ENCODE results near the gene TMEM134. TPM values are rescaled to one million over a fixed set of nuclear protein-coding genes. Genes with fewer than 3 reads are reported as not detected.
A peak's percentile ranks its signal among the peaks of the same experiment; 100 is the strongest.

The TMEM134 gene
- total and polyA plus RNA-seq, 11 donors, result 67.0 to 146 (median 83.6) TPM

- Histone ChIP-seq H3K36me3 (peaks cover 0 to 59% (median 28%) of the 10 kb centered on the region in 9 donors), H3K9me3 (no peaks in the 10 kb centered on the region), H3K4me1 (peaks cover 5 to 36% (median 17%) of the 10 kb centered on the region in 12 donors), H3K4me3 (no peak overlapping the region), H3K27me3 (no peaks in the 10 kb centered on the region), H3K27ac (no peak overlapping the region)
- ATAC-seq (no peak), DNase-seq (no peak)
- intact Hi-C loops (cut with DNase I), result loop anchor here in 1 of 10 donors (5.0 kb wide), 1 partner anchor 79 kb away; no protein-coding TSS in a partner anchor
- WGBS, 4 donors, result 92 to 95% (median 94%) methylated on average over 9 of the region's 9 CpGs
- TF ChIP-seq CTCF (IDR thresholded peaks at IDR 0.05), result no peak
- no peak for TF ChIP-seq POLR2A (IDR thresholded peaks at IDR 0.05)
These were observed 32.0 kb upstream of the TMEM134 start for GRCh38 chr11:67500831-67501715.

- H3K4me3 ChIP-seq, result no peak overlapping the region
- TF ChIP-seq POLR2A (IDR thresholded peaks at IDR 0.05) (no peak), CTCF (IDR thresholded peaks at IDR 0.05) (no peak)
- H3K27me3 ChIP-seq, result no peaks in the 10 kb centered on the region
- intact Hi-C loops (cut with DNase I), result loop anchor here in 1 of 10 donors (5.0 kb wide), 1 partner anchor 78 kb away; no protein-coding TSS in a partner anchor
- no peak for ATAC-seq
- peaks cover 5 to 30% (median 10%) of the 10 kb centered on the region in 12 donors for H3K4me1 ChIP-seq
- H3K36me3 ChIP-seq, result peaks cover 0 to 65% (median 34%) of the 10 kb centered on the region in 9 donors
- no peaks in the 10 kb centered on the region for H3K9me3 ChIP-seq
- DNase-seq, result no peak
- 56 to 79% (median 76%) methylated on average over 1 of the region's 1 CpG for WGBS, 4 donors
- H3K27ac ChIP-seq, result no peak overlapping the region
These were observed 31.4 kb upstream of the TMEM134 start for GRCh38 chr11:67500484-67500821.

- no peak overlapping the region for H3K27ac ChIP-seq
- H3K36me3 ChIP-seq, result peaks cover 0 to 70% (median 39%) of the 10 kb centered on the region in 9 donors
- ATAC-seq (no peak), DNase-seq (no peak)
- H3K27me3 ChIP-seq, result no peaks in the 10 kb centered on the region
- peaks cover 4 to 25% (median 8%) of the 10 kb centered on the region in 12 donors for H3K4me1 ChIP-seq
- H3K9me3 ChIP-seq, result no peaks in the 10 kb centered on the region
- no peak overlapping the region for H3K4me3 ChIP-seq
- intact Hi-C loops (cut with DNase I), result loop anchor here in 1 of 10 donors (5.0 kb wide), 1 partner anchor 78 kb away; no protein-coding TSS in a partner anchor
- WGBS, 4 donors, result 86 to 96% (median 91%) methylated on average over 18 to 26 of the region's 26 CpGs
- TF ChIP-seq CTCF (IDR thresholded peaks at IDR 0.05) (no peak), POLR2A (IDR thresholded peaks at IDR 0.05) (no peak)
These were observed 30.9 kb upstream of the TMEM134 start for GRCh38 chr11:67499808-67500483.

- ATAC-seq (peak; percentile 30 to 88 (median 36)), DNase-seq (peak; percentile 52 to 75 (median 69))
- H3K27me3 ChIP-seq, result no peaks in the 10 kb centered on the region
- no peaks in the 10 kb centered on the region for H3K9me3 ChIP-seq
- H3K36me3 ChIP-seq, result peaks cover 0 to 82% (median 46%) of the 10 kb centered on the region in 9 donors
- H3K27ac ChIP-seq, result peak overlapping the region in 10 of 12 donors; percentile 29 to 69 (median 53)
- no peak overlapping the region for H3K4me3 ChIP-seq
- intact Hi-C loops (cut with DNase I), result no loop called here
- peaks cover 0 to 17% (median 4%) of the 10 kb centered on the region in 12 donors for H3K4me1 ChIP-seq
- WGBS, 4 donors, result 68 to 86% (median 79%) methylated on average over 12 to 21 of the region's 21 CpGs
- no peak for TF ChIP-seq CTCF (IDR thresholded peaks at IDR 0.05)
- no peak for TF ChIP-seq POLR2A (IDR thresholded peaks at IDR 0.05)
These were observed 29.5 kb upstream of the TMEM134 start for GRCh38 chr11:67498544-67498972.

All from heart left ventricle (tissue), 16 donors.